HL-60 (cell line): ENCODE results near the gene PXDN.

Experiments used
- CTCF ChIP-seq: IDR thresholded peaks from one replicate; pipeline ENCODE4 v1.5.1; 2011; ENCODE audit warnings: low read length, control low read depth, inconsistent platforms; ENCODE audit not compliant: insufficient read depth
- GABPA ChIP-seq: IDR thresholded peaks from 2 replicates; pipeline ENCODE4 v1.6.1; 2012; ENCODE audit warnings: low read depth
- POLR2AphosphoS5 ChIP-seq: IDR thresholded peaks from 2 replicates; pipeline ENCODE4 v1.6.1; 2012; ENCODE audit warnings: low read depth
- REST ChIP-seq: IDR thresholded peaks from 2 replicates; pipeline ENCODE4 v1.6.1; 2012; ENCODE audit warnings: low read depth; ENCODE audit not compliant: insufficient replicate concordance
- SPI1 ChIP-seq: IDR thresholded peaks from 2 replicates; pipeline ENCODE4 v1.6.1; 2012; ENCODE audit warnings: low read depth, mild to moderate bottlenecking, borderline replicate concordance

GRCh38 chr2:1707771-1708418 is 36.4 kb downstream of the PXDN start:
- TF ChIP-seq CTCF (no peak), POLR2AphosphoS5 (no peak), GABPA (no peak), REST (no peak), SPI1 (peak; percentile 63)
